Keratinocyte (primary cell): ENCODE measurements around the gene NT5DC4.

Experiments used
- EZH2 ChIP-seq: IDR thresholded peaks from one replicate; pipeline ENCODE4 v1.6.1; 2012; ENCODE audit warnings: inconsistent platforms, mild to moderate bottlenecking, low read length, moderate library complexity
- TF ChIP-seq, protein P1 (sequence below), 3 experiments: IDR thresholded peaks in 1 of 3; conservative IDR thresholded peaks in 1 of 3; optimal IDR thresholded peaks in 1 of 3; 2 replicates in 2 of 3; 3 replicates in 1 of 3; pipeline versions ENCODE3 to v1.5.1; 2011; ENCODE audit warnings: low read length in 3 of 3, mild to moderate bottlenecking in 3 of 3, moderate library complexity in 2 of 3, control low read depth in 1 of 3, inconsistent platforms in 1 of 3; ENCODE audit not compliant: insufficient read depth in 2 of 3; ENCODE audit errors: extremely low read depth in 1 of 3

DNA sequence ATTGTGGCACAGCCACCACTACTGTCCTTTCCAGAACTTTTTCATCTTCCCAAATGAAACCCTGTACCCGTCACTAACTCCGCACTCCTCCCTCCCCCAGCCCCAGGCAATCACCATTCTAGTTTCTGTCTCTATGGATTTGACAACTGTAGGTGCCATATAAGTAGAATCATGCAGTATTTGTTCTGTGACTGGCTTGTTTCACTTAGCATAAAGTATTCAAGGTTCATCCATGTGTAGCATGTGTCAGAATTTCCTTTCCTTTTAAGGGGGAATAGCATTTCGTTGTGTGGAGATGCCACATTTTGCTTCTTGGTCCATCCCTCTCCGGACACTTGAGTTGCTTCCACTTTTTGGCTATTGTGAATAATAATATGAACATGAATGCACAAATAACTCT lies 44.4 kb downstream of the NT5DC4 start:
- TF ChIP-seq, protein P1, sequence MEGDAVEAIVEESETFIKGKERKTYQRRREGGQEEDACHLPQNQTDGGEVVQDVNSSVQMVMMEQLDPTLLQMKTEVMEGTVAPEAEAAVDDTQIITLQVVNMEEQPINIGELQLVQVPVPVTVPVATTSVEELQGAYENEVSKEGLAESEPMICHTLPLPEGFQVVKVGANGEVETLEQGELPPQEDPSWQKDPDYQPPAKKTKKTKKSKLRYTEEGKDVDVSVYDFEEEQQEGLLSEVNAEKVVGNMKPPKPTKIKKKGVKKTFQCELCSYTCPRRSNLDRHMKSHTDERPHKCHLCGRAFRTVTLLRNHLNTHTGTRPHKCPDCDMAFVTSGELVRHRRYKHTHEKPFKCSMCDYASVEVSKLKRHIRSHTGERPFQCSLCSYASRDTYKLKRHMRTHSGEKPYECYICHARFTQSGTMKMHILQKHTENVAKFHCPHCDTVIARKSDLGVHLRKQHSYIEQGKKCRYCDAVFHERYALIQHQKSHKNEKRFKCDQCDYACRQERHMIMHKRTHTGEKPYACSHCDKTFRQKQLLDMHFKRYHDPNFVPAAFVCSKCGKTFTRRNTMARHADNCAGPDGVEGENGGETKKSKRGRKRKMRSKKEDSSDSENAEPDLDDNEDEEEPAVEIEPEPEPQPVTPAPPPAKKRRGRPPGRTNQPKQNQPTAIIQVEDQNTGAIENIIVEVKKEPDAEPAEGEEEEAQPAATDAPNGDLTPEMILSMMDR (optimal IDR thresholded peaks at IDR 0.05 in 1 of 3, IDR thresholded peaks at IDR 0.05 in 1 of 3, conservative IDR thresholded peaks at IDR 0.05 in 1 of 3; ENCODE audit: extremely low read depth in 1 of 3, insufficient read depth in 2 of 3, low read length in 3 of 3): no peak
- TF ChIP-seq EZH2: no peak
